Measurements from ENCODE around the gene CACNA2D2. TPM values are rescaled to one million over a fixed set of nuclear protein-coding genes. Genes with fewer than 3 reads are reported as not detected.
A peak's percentile ranks its signal among the peaks of the same experiment; 100 is the strongest.

Gene CACNA2D2
- total and polyA plus RNA-seq, 2 donors from 2014 or later = 3.6 to 6.0 TPM

GRCh38 chr3:50417637-50418033, 85.8 kb downstream of the CACNA2D2 start:
- H3K9me3 ChIP-seq (ENCODE audit: control insufficient read depth in 2 of 3, insufficient read depth in 1 of 3, low read length in 3 of 3) = no peaks in the 10 kb centered on the region
- intact Hi-C loops (cut with DNase I) = no loop called here
- no peaks in the 10 kb centered on the region for H3K36me3 ChIP-seq (ENCODE audit: control insufficient read depth in 2 of 3, insufficient read depth in 3 of 3, low read length in 3 of 3)
- TF ChIP-seq CTCF (IDR thresholded peaks at IDR 0.05; ENCODE audit: borderline replicate concordance, extremely low read depth, insufficient read depth) = no peak
- no peak for FAIRE-seq
- H3K27me3 ChIP-seq (ENCODE audit: control insufficient read depth, insufficient read depth, low read length) = no peaks in the 10 kb centered on the region
- H3K9ac ChIP-seq (ENCODE audit: low read length in 3 of 3) = no peak overlapping the region
- no peaks in the 10 kb centered on the region for H3K4me1 ChIP-seq (ENCODE audit: control insufficient read depth in 2 of 3, insufficient read depth in 2 of 3, low read depth in 1 of 3, low read length in 3 of 3)
- no peak for DNase-seq
- H3K27ac ChIP-seq (ENCODE audit: low read depth in 2 of 2, low read length in 2 of 2) = no peak overlapping the region
- H3K4me3 ChIP-seq (ENCODE audit: low read length in 3 of 3) = no peak overlapping the region

- intact Hi-C loops (cut with DNase I) = no loop called here
- H3K9ac ChIP-seq (ENCODE audit: low read length in 3 of 3) = no peak overlapping the region
These were observed 86.4 kb downstream of the CACNA2D2 start for GRCh38 chr3:50416736-50417636.

GRCh38 chr3:50415816-50416215, 87.6 kb downstream of the CACNA2D2 start:
- no peak for TF ChIP-seq CTCF (IDR thresholded peaks at IDR 0.05; ENCODE audit: borderline replicate concordance, extremely low read depth, insufficient read depth)
- no peak overlapping the region for H3K9ac ChIP-seq (ENCODE audit: low read length in 3 of 3)
- no peak for FAIRE-seq
- H3K4me3 ChIP-seq (ENCODE audit: low read length in 3 of 3) = no peak overlapping the region
- H3K4me1 ChIP-seq (ENCODE audit: control insufficient read depth in 2 of 3, insufficient read depth in 2 of 3, low read depth in 1 of 3, low read length in 3 of 3) = no peaks in the 10 kb centered on the region
- no peaks in the 10 kb centered on the region for H3K27me3 ChIP-seq (ENCODE audit: control insufficient read depth, insufficient read depth, low read length)
- no peaks in the 10 kb centered on the region for H3K36me3 ChIP-seq (ENCODE audit: control insufficient read depth in 2 of 3, insufficient read depth in 3 of 3, low read length in 3 of 3)
- intact Hi-C loops (cut with DNase I) = no loop called here
- peak in 1 of 5 donors; percentile 21 for DNase-seq
- no peaks in the 10 kb centered on the region for H3K9me3 ChIP-seq (ENCODE audit: control insufficient read depth in 2 of 3, insufficient read depth in 1 of 3, low read length in 3 of 3)
- H3K27ac ChIP-seq (ENCODE audit: low read depth in 2 of 2, low read length in 2 of 2) = no peak overlapping the region

More at GRCh38 chr3:50416736-50417636, 86.4 kb downstream of the CACNA2D2 start:
- Histone ChIP-seq H3K36me3 (ENCODE audit: control insufficient read depth in 2 of 3, insufficient read depth in 3 of 3, low read length in 3 of 3) (no peaks in the 10 kb centered on the region), H3K4me1 (ENCODE audit: control insufficient read depth in 2 of 3, insufficient read depth in 2 of 3, low read depth in 1 of 3, low read length in 3 of 3) (no peaks in the 10 kb centered on the region), H3K4me3 (ENCODE audit: low read length in 3 of 3) (no peak overlapping the region), H3K27ac (ENCODE audit: low read depth in 2 of 2, low read length in 2 of 2) (no peak overlapping the region), H3K9me3 (ENCODE audit: control insufficient read depth in 2 of 3, insufficient read depth in 1 of 3, low read length in 3 of 3) (no peaks in the 10 kb centered on the region), H3K27me3 (ENCODE audit: control insufficient read depth, insufficient read depth, low read length) (no peaks in the 10 kb centered on the region)
- no peak for FAIRE-seq
- DNase-seq = no peak
- TF ChIP-seq CTCF (IDR thresholded peaks at IDR 0.05; ENCODE audit: borderline replicate concordance, extremely low read depth, insufficient read depth) = no peak

All from kidney (tissue), 14 donors.